SK-N-SH (cell line): Measurements from ENCODE around the gene RAPGEF4. TPM values are rescaled to one million over a fixed set of nuclear protein-coding genes. Genes with fewer than 3 reads are reported as not detected.
A peak's percentile ranks its signal among the peaks of the same experiment; 100 is the strongest.

Experiments used
- CTCF ChIA-PET: fragments of 300-600, 350-600 bp; formaldehyde crosslinking; extraction: SDS; loops from one replicate; lab custom pipeline; 2021; lab: Yijun Ruan, JAX
- POLR2A ChIA-PET: fragments of 350-600 bp; sonication (Branson Sonifier 250); formaldehyde crosslinking; extraction: SDS; loops from one replicate; lab custom pipeline; 2020; ENCODE audit warnings: antibody characterized with exemption, inconsistent platforms; lab: Yijun Ruan, JAX
- DNase-seq: peaks from one replicate; pipeline ENCODE4 v3.0.0; 2012
- H2AFZ ChIP-seq: fragments of 200-600 bp; sonication (generic); 2 replicates; pipeline ENCODE4 v1.8.1; 2016; ENCODE audit warnings: antibody characterized with exemption, mild to moderate bottlenecking, low read depth
- H3F3A ChIP-seq: fragments of 200-600 bp; sonication (generic); replicated peaks from 2 replicates; pipeline ENCODE3; 2016; ENCODE audit warnings: antibody characterized with exemption, mild to moderate bottlenecking; ENCODE audit not compliant: insufficient read depth
- H3K27ac ChIP-seq, 2 experiments: fragments of 200-500 bp in 1 of 2; fragments of 200-600 bp in 1 of 2; sonication (Bioruptor generic) in 1 of 2; sonication (generic), shearing (Covaris generic) in 1 of 2; 2 replicates each; pipeline versions ENCODE4 v1.5.1 to v1.6.1; 2014 to 2016; ENCODE audit warnings: low read depth in 2 of 2, inconsistent platforms in 1 of 2, low read length in 1 of 2, mild to moderate bottlenecking in 1 of 2, mixed read lengths in 1 of 2
- H3K27me3 ChIP-seq: fragments of 200-600 bp; sonication (generic), shearing (Covaris generic); 2 replicates; pipeline ENCODE4 v1.6.1; 2016; ENCODE audit warnings: mixed run types; ENCODE audit not compliant: insufficient read depth
- H3K36me3 ChIP-seq, 2 experiments: fragments of 200-500 bp in 1 of 2; fragments of 200-600 bp in 1 of 2; sonication (Bioruptor generic) in 1 of 2; sonication (generic) in 1 of 2; replicated peaks in 1 of 2; 2 replicates each; pipeline versions ENCODE3 to v1.5.1; 2014 to 2016; ENCODE audit warnings: low read length in 1 of 2, mild to moderate bottlenecking in 1 of 2; ENCODE audit not compliant: insufficient read depth in 2 of 2, control insufficient read depth in 1 of 2
- H3K4me1 ChIP-seq, 2 experiments: fragments of 200-500 bp in 1 of 2; fragments of 200-600 bp in 1 of 2; sonication (Bioruptor generic) in 1 of 2; sonication (generic), shearing (Covaris generic) in 1 of 2; 2 replicates each; pipeline versions ENCODE4 v1.5.1 to v1.6.1; 2014 to 2016; ENCODE audit warnings: low read depth in 1 of 2, low read length in 1 of 2, mixed run types in 1 of 2; ENCODE audit not compliant: insufficient read depth in 2 of 2, control insufficient read depth in 1 of 2
- H3K4me2 ChIP-seq: fragments of 200-600 bp; sonication (generic), shearing (Covaris generic); 2 replicates; pipeline ENCODE4 v1.6.1; 2017; ENCODE audit warnings: mixed run types
- H3K4me3 ChIP-seq, 2 experiments: fragments of 200-500 bp in 1 of 2; fragments of 200-600 bp in 1 of 2; sonication (Bioruptor generic) in 1 of 2; sonication (generic), shearing (Covaris generic) in 1 of 2; 2 replicates each; pipeline versions ENCODE4 v1.5.1 to v1.8.1; 2014 to 2016; ENCODE audit warnings: low read depth in 2 of 2, inconsistent platforms in 1 of 2, low read length in 1 of 2, mild to moderate bottlenecking in 1 of 2, mixed read lengths in 1 of 2, moderate library complexity in 1 of 2
- H3K79me2 ChIP-seq: fragments of 200-600 bp; sonication (generic); 2 replicates; pipeline ENCODE4 v1.8.1; 2017; ENCODE audit warnings: mild to moderate bottlenecking; ENCODE audit not compliant: insufficient read depth
- H3K9ac ChIP-seq: fragments of 200-600 bp; sonication (generic); 2 replicates; pipeline ENCODE4 v1.6.1; 2017; ENCODE audit warnings: mixed run types
- H3K9me2 ChIP-seq: fragments of 200-600 bp; sonication (generic); 2 replicates; pipeline ENCODE4 v1.6.1; 2017; ENCODE audit warnings: mixed run types
- H3K9me3 ChIP-seq: fragments of 200-600 bp; sonication (generic); 2 replicates; pipeline ENCODE4 v1.6.1; 2017; ENCODE audit warnings: mixed run types, mild to moderate bottlenecking, moderate library complexity
- H4K20me1 ChIP-seq: fragments of 200-600 bp; sonication (generic); 2 replicates; pipeline ENCODE4 v1.6.1; 2017; ENCODE audit warnings: mild to moderate bottlenecking, mixed run types; ENCODE audit not compliant: insufficient read depth
- CHD2 ChIP-seq: fragments of 150-350 bp; IDR thresholded peaks from 2 replicates; pipeline ENCODE4 v1.6.1; 2018; ENCODE audit warnings: low read length; ENCODE audit not compliant: partially characterized antibody
- ELF1 ChIP-seq: IDR thresholded peaks from 2 replicates; pipeline ENCODE4 v1.4.0; 2012
- FOSL2 ChIP-seq: IDR thresholded peaks from 2 replicates; pipeline ENCODE4 v1.4.0; 2012; ENCODE audit warnings: low read depth, mild to moderate bottlenecking, moderate library complexity, borderline replicate concordance
- FOXJ3 ChIP-seq: sonication (generic); formaldehyde crosslinking; IDR thresholded peaks from 2 replicates; pipeline ENCODE4 v1.5.1; 2020; ENCODE audit warnings: mild to moderate bottlenecking, missing genetic modification reagents
- MEF2A ChIP-seq: IDR thresholded peaks from 2 replicates; pipeline ENCODE4 v1.4.0; 2012; ENCODE audit warnings: low read depth, borderline replicate concordance
- NFIC ChIP-seq: IDR thresholded peaks from 2 replicates; pipeline ENCODE4 v1.4.0; 2012; ENCODE audit warnings: borderline replicate concordance
- NRF1 ChIP-seq: IDR thresholded peaks from 2 replicates; pipeline ENCODE4 v1.6.1; 2012; ENCODE audit warnings: low read depth, mild to moderate bottlenecking, low read length
- POLR2AphosphoS5 ChIP-seq: IDR thresholded peaks from 2 replicates; pipeline ENCODE4 v1.6.1; 2012; ENCODE audit warnings: low read depth, low read length
- RAD21 ChIP-seq: IDR thresholded peaks from 2 replicates; pipeline ENCODE4 v1.6.1; 2012; ENCODE audit warnings: mild to moderate bottlenecking, low read length
- RCOR1 ChIP-seq: fragments of 150-350 bp; IDR thresholded peaks from 2 replicates; pipeline ENCODE4 v1.6.1; 2017; ENCODE audit warnings: antibody characterized with exemption, low read length
- RXRA ChIP-seq: IDR thresholded peaks from 2 replicates; pipeline ENCODE4 v1.4.0; 2012; ENCODE audit warnings: low read depth, mild to moderate bottlenecking, borderline replicate concordance
- SIN3A ChIP-seq: IDR thresholded peaks from 2 replicates; pipeline ENCODE4 v1.6.1; 2012; ENCODE audit warnings: low read depth, mild to moderate bottlenecking, low read length, moderate library complexity, borderline replicate concordance
- SMC3 ChIP-seq: IDR thresholded peaks from 2 replicates; pipeline ENCODE4 v1.6.1; 2012; ENCODE audit warnings: low read depth, low read length, improper control_type of control experiment
- TEAD4 ChIP-seq: IDR thresholded peaks from 2 replicates; pipeline ENCODE4 v1.4.0; 2012; ENCODE audit warnings: mild to moderate bottlenecking, borderline replicate concordance; ENCODE audit not compliant: insufficient read depth
- YY1 ChIP-seq: IDR thresholded peaks from 2 replicates; pipeline ENCODE4 v1.4.0; 2012; ENCODE audit warnings: low read depth, mild to moderate bottlenecking
- WGBS: methylation state at CpG from one replicate; pipeline ENCODE4 v1.1.6; 2017; ENCODE audit warnings: low lambda C conversion rate; 5-methylcytosine and 5-hydroxymethylcytosine counted together
- polyA plus RNA-seq, 3 experiments: library from polyadenylated mRNA; depleted of rRNA; stranded (reverse); fragments of >200 nt; gene quantifications; 2 replicates each; pipeline ENCODE4 v1.2.3, GENCODE V29; 2012
- TF ChIP-seq, protein P1 (sequence below): IDR thresholded peaks from 2 replicates; pipeline ENCODE4; 2012
- TF ChIP-seq, protein P2 (sequence below): fragments of 200-600 bp; sonication (generic); IDR thresholded peaks from 2 replicates; pipeline ENCODE4 v1.6.1; 2017; ENCODE audit warnings: antibody characterized with exemption, mild to moderate bottlenecking, moderate library complexity
- TF ChIP-seq, protein P3 (sequence below): IDR thresholded peaks from 2 replicates; pipeline ENCODE4 v1.6.1; 2012; ENCODE audit warnings: mild to moderate bottlenecking, low read depth, low read length, moderate library complexity
- TF ChIP-seq, protein P4 (sequence below): IDR thresholded peaks from 2 replicates; pipeline ENCODE4 v1.4.0; 2012; ENCODE audit warnings: low read depth
- TF ChIP-seq, protein P5 (sequence below): IDR thresholded peaks from 2 replicates; pipeline ENCODE4 v1.4.0; 2012; ENCODE audit warnings: low read depth, borderline replicate concordance

The RAPGEF4 gene
- polyA plus RNA-seq, 1 of the 3 experiments (the other 2 are of a cell fraction), result 0.30 TPM

DNA sequence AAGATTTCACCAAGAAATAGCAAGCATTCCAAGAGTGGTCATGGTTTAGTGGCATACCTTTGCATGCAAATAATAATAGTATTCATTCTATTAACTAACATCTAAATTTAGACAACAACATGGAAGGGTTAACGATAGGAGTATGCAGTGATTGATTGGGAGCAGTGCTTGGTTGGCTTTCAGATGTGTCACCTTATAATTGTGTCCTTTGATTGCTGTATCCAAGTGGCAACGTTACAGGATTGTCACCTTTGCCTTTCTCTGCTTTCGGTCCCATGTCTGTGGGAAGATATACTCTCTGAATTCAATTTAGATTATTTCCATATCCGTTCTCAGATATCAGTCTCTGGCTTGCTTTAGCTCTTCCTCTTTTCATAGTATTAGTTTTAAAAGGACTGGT is 187.2 kb downstream of the RAPGEF4 start:
- CTCF ChIA-PET, result interaction anchor here (1.5 to 4.5 kb wide), 3 partner anchors 9 to 109 kb away, joined by 4 to 30 read pairs (median 9); no protein-coding TSS in a partner anchor
- Histone ChIP-seq H2AFZ (no peak overlapping the region), H3K79me2 (no peaks in the 10 kb centered on the region), H3K9me2 (no peaks in the 10 kb centered on the region), H3K9me3 (no peaks in the 10 kb centered on the region), H3K36me3 (no peaks in the 10 kb centered on the region), H3F3A (no peaks in the 10 kb centered on the region), H3K4me2 (no peak overlapping the region), H4K20me1 (no peaks in the 10 kb centered on the region), H3K4me3 (no peak overlapping the region)
- DNase-seq, result no peak
- 74% methylated on average over 4 of the region's 4 CpGs for WGBS
- TF ChIP-seq FOXJ3 (CRISPR knock-in tag) (no peak), NRF1 (no peak), CHD2 (no peak), YY1 (no peak), POLR2AphosphoS5 (no peak), TEAD4 (no peak), RAD21 (no peak), FOSL2 (no peak), MEF2A (no peak), RXRA (no peak), SIN3A (no peak), RCOR1 (no peak), NFIC (no peak), SMC3 (no peak), ELF1 (no peak)
- TF ChIP-seq, protein P1, sequence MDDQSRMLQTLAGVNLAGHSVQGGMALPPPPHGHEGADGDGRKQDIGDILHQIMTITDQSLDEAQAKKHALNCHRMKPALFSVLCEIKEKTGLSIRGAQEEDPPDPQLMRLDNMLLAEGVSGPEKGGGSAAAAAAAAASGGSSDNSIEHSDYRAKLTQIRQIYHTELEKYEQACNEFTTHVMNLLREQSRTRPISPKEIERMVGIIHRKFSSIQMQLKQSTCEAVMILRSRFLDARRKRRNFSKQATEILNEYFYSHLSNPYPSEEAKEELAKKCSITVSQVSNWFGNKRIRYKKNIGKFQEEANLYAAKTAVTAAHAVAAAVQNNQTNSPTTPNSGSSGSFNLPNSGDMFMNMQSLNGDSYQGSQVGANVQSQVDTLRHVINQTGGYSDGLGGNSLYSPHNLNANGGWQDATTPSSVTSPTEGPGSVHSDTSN, result no peak
- TF ChIP-seq, protein P2, sequence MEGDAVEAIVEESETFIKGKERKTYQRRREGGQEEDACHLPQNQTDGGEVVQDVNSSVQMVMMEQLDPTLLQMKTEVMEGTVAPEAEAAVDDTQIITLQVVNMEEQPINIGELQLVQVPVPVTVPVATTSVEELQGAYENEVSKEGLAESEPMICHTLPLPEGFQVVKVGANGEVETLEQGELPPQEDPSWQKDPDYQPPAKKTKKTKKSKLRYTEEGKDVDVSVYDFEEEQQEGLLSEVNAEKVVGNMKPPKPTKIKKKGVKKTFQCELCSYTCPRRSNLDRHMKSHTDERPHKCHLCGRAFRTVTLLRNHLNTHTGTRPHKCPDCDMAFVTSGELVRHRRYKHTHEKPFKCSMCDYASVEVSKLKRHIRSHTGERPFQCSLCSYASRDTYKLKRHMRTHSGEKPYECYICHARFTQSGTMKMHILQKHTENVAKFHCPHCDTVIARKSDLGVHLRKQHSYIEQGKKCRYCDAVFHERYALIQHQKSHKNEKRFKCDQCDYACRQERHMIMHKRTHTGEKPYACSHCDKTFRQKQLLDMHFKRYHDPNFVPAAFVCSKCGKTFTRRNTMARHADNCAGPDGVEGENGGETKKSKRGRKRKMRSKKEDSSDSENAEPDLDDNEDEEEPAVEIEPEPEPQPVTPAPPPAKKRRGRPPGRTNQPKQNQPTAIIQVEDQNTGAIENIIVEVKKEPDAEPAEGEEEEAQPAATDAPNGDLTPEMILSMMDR, result no peak
- TF ChIP-seq, protein P3, sequence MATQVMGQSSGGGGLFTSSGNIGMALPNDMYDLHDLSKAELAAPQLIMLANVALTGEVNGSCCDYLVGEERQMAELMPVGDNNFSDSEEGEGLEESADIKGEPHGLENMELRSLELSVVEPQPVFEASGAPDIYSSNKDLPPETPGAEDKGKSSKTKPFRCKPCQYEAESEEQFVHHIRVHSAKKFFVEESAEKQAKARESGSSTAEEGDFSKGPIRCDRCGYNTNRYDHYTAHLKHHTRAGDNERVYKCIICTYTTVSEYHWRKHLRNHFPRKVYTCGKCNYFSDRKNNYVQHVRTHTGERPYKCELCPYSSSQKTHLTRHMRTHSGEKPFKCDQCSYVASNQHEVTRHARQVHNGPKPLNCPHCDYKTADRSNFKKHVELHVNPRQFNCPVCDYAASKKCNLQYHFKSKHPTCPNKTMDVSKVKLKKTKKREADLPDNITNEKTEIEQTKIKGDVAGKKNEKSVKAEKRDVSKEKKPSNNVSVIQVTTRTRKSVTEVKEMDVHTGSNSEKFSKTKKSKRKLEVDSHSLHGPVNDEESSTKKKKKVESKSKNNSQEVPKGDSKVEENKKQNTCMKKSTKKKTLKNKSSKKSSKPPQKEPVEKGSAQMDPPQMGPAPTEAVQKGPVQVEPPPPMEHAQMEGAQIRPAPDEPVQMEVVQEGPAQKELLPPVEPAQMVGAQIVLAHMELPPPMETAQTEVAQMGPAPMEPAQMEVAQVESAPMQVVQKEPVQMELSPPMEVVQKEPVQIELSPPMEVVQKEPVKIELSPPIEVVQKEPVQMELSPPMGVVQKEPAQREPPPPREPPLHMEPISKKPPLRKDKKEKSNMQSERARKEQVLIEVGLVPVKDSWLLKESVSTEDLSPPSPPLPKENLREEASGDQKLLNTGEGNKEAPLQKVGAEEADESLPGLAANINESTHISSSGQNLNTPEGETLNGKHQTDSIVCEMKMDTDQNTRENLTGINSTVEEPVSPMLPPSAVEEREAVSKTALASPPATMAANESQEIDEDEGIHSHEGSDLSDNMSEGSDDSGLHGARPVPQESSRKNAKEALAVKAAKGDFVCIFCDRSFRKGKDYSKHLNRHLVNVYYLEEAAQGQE, result no peak
- TF ChIP-seq, protein P4, sequence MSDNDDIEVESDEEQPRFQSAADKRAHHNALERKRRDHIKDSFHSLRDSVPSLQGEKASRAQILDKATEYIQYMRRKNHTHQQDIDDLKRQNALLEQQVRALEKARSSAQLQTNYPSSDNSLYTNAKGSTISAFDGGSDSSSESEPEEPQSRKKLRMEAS, result no peak
- TF ChIP-seq, protein P5, sequence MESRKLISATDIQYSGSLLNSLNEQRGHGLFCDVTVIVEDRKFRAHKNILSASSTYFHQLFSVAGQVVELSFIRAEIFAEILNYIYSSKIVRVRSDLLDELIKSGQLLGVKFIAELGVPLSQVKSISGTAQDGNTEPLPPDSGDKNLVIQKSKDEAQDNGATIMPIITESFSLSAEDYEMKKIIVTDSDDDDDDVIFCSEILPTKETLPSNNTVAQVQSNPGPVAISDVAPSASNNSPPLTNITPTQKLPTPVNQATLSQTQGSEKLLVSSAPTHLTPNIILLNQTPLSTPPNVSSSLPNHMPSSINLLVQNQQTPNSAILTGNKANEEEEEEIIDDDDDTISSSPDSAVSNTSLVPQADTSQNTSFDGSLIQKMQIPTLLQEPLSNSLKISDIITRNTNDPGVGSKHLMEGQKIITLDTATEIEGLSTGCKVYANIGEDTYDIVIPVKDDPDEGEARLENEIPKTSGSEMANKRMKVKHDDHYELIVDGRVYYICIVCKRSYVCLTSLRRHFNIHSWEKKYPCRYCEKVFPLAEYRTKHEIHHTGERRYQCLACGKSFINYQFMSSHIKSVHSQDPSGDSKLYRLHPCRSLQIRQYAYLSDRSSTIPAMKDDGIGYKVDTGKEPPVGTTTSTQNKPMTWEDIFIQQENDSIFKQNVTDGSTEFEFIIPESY, result no peak
- TF ChIP-seq, all 33 proteins: peak for 0
- POLR2A ChIA-PET, result no interaction called here
- H3K27ac ChIP-seq, result peak overlapping the region in 1 of 2 experiments; percentile 23; a peak in 1 of 4 replicates
- no peak overlapping the region for H3K9ac ChIP-seq
- H3K4me1 ChIP-seq, result peaks cover 0 to 7% of the 10 kb centered on the region in 2 experiments; a peak in 2 of 4 replicates
- H3K27me3 ChIP-seq, result no peaks in the 10 kb centered on the region
